Measurements from ENCODE around the gene COG8. TPM values are rescaled to one million over a fixed set of nuclear protein-coding genes. Genes with fewer than 3 reads are reported as not detected.

COG8 gene
- total RNA-seq, 1 donor from 2014 or later = 32.4 TPM

GRCh38 chr16:69277413-69277812 is 62.0 kb downstream of the COG8 start:
- Mint-ChIP-seq H3K4me1 (ENCODE audit: low read depth, unreplicated experiment) (no peaks in the 10 kb centered on the region), H3K36me3 (ENCODE audit: low read depth, unreplicated experiment) (peaks cover 3% of the 10 kb centered on the region), H3K27ac (ENCODE audit: unreplicated experiment) (no peak overlapping the region), H3K27me3 (ENCODE audit: low read depth, unreplicated experiment) (no peaks in the 10 kb centered on the region), H3K9me3 (ENCODE audit: unreplicated experiment) (no peaks in the 10 kb centered on the region), H3K4me3 (ENCODE audit: unreplicated experiment) (no peak overlapping the region)
- no peaks in the 10 kb centered on the region for H3K9me3 ChIP-seq (ENCODE audit: insufficient read depth, low read depth, low read length)
- H3K9ac ChIP-seq (ENCODE audit: low read length) = no peak overlapping the region
- TF ChIP-seq CTCF (IDR thresholded peaks at IDR 0.05; ENCODE audit: insufficient read depth, low read depth, low read length) = no peak
- TF ChIP-seq EZH2 (IDR thresholded peaks at IDR 0.05; ENCODE audit: insufficient read depth, low read length) = no peak
- no peak overlapping the region for H3K4me3 ChIP-seq (ENCODE audit: insufficient read depth, low read depth, low read length)
- H3K27ac ChIP-seq (ENCODE audit: low read depth, low read length) = no peak overlapping the region
- no peak overlapping the region for H2AFZ ChIP-seq (ENCODE audit: low read depth, low read length)
- no peaks in the 10 kb centered on the region for H4K20me1 ChIP-seq (ENCODE audit: insufficient read depth, low read length)
- H3K4me1 ChIP-seq (ENCODE audit: insufficient read depth, low read length) = peaks cover 25% of the 10 kb centered on the region
- H3K36me3 ChIP-seq (ENCODE audit: insufficient read depth, low read length) = no peaks in the 10 kb centered on the region
- no peaks in the 10 kb centered on the region for H3K27me3 ChIP-seq (ENCODE audit: insufficient read depth, low read length)
- H3K4me2 ChIP-seq (ENCODE audit: low read length) = no peak overlapping the region
- FAIRE-seq (peak; percentile 43), DNase-seq (ENCODE audit: low read depth) (no peak)
- H3K79me2 ChIP-seq (ENCODE audit: insufficient read depth, low read length) = peaks cover 14% of the 10 kb centered on the region

Other genes with a start within 250 kb of the COG8 start
- gene HAS3, start 233.9 kb downstream of the COG8 start, total RNA-seq = 1.7 and 2.0 TPM in 2 replicates
- 86.4 and 89.2 TPM in 2 replicates for gene CHTF8, start 207.0 kb downstream of the COG8 start, total RNA-seq
- gene UTP4, start 206.9 kb downstream of the COG8 start, total RNA-seq = 68.1 and 69.4 TPM in 2 replicates
- gene SNTB2, start 152.4 kb downstream of the COG8 start, total RNA-seq = 30.4 and 31.7 TPM in 2 replicates
- gene VPS4A, start 28.2 kb downstream of the COG8 start, total RNA-seq = 27.9 and 28.9 TPM in 2 replicates
- 14.9 and 15.0 TPM in 2 replicates for gene PDF, start 9.0 kb downstream of the COG8 start, total RNA-seq
- gene NIP7, start 208 bp upstream of the COG8 start, total RNA-seq = 34.3 and 35.7 TPM in 2 replicates
- 0.58 and 0.64 TPM in 2 replicates for gene TMED6, start 12.2 kb upstream of the COG8 start, total RNA-seq
- gene TERF2, start 46.4 kb upstream of the COG8 start, total RNA-seq = 26.4 and 31.3 TPM in 2 replicates
- 127 and 149 TPM in 2 replicates for gene CYB5B, start 85.1 kb upstream of the COG8 start, total RNA-seq
- gene NFAT5, start 226.4 kb upstream of the COG8 start, total RNA-seq = 79.1 and 96.2 TPM in 2 replicates

Data from astrocyte (in vitro differentiated cells and primary cell).